Measurements from ENCODE around the gene ARHGEF35. TPM values are rescaled to one million over a fixed set of nuclear protein-coding genes. Genes with fewer than 3 reads are reported as not detected.

Gene ARHGEF35
- 0.11 and 6.3 TPM in 2 replicates for total RNA-seq

DNA sequence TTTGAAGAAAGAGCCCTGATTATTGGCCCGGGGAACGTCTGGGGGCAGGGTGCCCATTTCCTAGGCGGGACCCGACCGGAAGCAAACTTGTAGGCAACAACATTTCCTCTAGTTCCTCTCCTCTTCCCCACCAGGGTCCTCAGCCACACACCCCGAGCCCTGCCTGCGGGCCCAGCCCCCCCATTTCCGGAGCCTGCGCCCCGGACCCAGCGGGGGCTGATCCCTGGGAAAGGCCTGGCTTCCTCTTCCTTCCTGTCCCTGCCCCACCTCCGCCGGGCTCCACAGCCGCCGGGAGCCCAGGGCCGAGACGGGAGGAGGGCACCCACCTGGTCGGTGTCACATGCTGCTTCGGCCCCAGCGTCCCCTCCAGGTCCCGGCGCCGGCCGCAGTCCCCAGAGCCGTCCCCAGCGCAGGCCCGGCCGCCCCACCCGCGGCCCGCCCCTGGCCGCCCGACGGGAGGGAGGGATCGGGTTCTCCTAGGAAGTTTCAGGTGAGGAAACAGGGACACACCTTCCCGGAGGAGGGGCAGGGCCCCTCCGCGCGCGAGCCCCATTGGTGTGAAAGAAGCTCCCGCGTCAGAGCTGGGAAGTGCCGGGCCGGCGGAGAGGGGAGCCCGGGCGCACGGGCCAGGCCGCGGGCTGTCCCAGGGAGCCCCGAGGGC is at the start of gene ARHGEF35:
Gene ARHGEF35, minus strand, starts transcription at position 622 of the 661 bp plus-strand sequence. CDS start 7,450 bp downstream, outside the sequence.

DNA sequence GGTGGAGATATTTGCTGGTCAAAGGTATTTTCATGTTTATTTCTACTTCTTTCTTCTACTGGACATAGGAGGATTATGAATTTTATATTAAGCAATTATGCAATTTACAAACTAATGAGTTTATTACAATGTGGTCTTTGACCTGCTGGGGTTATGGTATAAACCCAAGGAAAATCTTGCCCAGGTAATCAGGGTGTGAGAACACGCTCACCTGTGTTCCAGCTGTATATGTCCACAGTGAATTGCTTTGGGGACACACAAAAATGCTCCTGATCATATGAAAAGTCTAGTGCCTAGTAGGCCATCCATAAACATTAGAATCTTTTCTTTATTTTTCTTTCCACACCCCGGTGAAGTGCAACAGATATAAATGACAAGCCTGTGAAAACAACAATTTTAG is 43.7 kb upstream of the ARHGEF35 start, which contains the start of gene OR2A42:
Gene OR2A42, minus strand, starts transcription at position 241 of the 400 bp plus-strand sequence. CDS start 6,762 bp downstream, outside the sequence.

DNA sequence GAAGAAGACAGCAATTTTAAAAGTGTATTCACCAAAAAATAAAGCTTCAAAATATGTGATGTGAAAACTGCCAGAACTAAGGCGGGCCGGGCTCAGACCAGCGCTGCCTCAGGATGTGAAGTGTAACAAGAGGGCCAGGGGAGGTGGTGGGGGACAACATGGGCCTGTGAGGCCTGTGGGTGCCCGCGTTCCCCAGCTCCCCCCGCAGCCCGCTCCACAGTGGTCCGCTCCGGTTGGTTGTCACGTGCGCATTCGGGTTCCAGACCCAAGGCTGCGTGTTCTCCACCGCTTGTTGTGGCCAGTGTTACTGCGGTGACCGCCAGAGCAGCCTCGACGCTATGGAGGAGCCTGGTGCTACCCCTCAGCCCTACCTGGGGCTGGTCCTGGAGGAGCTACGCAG is 12.5 kb downstream of the ARHGEF35 start, which contains the start of gene CTAGE4:
Gene CTAGE4, plus strand, starts transcription at position 301 of the 400 bp plus-strand sequence. Its CDS starts 38 bp downstream, at position 339.

Other genes with a start within 250 kb of the ARHGEF35 start
- gene OR2F1, start 241.0 kb downstream of the ARHGEF35 start, total RNA-seq, result 0.11 TPM in 1 of 2 replicates, not detected in the other
- not detected in 2 replicates for gene OR6B1, start 195.5 kb downstream of the ARHGEF35 start, total RNA-seq
- not detected in 2 replicates for gene OR2A5, start 146.9 kb downstream of the ARHGEF35 start, total RNA-seq
- gene OR2A25, start 126.0 kb downstream of the ARHGEF35 start, total RNA-seq, result not detected in 2 replicates
- not detected in 2 replicates for gene OR2A12, start 109.6 kb downstream of the ARHGEF35 start, total RNA-seq
- not detected in 2 replicates for gene OR2A2, start 86.2 kb downstream of the ARHGEF35 start, total RNA-seq
- not detected in 2 replicates for gene OR2A14, start 72.7 kb downstream of the ARHGEF35 start, total RNA-seq
- gene CTAGE4, start 12.4 kb downstream of the ARHGEF35 start, total RNA-seq, result 4.7 and 10.6 TPM in 2 replicates
- not detected in 2 replicates for gene OR2A42, start 43.8 kb upstream of the ARHGEF35 start, total RNA-seq
- 5.6 and 7.1 TPM in 2 replicates for gene OR2A7, start 69.0 kb upstream of the ARHGEF35 start, total RNA-seq
- 7.9 TPM in 1 of 2 replicates, not detected in the other for gene CTAGE8, start 73.5 kb upstream of the ARHGEF35 start, total RNA-seq
- gene OR2A1, start 116.6 kb upstream of the ARHGEF35 start, total RNA-seq, result not detected in 2 replicates
- gene ARHGEF5, start 159.6 kb upstream of the ARHGEF35 start, total RNA-seq, result 29.1 and 55.1 TPM in 2 replicates
- not detected in 2 replicates for gene NOBOX, start 207.9 kb upstream of the ARHGEF35 start, total RNA-seq

All from placental epithelial cell (primary cell).